T1000 (cell line): ENCODE measurements around the gene AKAP11.

Experiments used
- DNase-seq: peaks from one replicate; lab custom pipeline; 2025; ENCODE audit warnings: mixed read lengths; lab: John Stamatoyannopoulos, UW

The AKAP11 gene

GRCh38 chr13:42275098-42275471, 3.1 kb downstream of the AKAP11 start:
- DNase-seq: no peak

GRCh38 chr13:42275506-42275905, 3.6 kb downstream of the AKAP11 start:
- no peak for DNase-seq

GRCh38 chr13:42276683-42277082, 4.7 kb downstream of the AKAP11 start:
- DNase-seq: no peak

- DNase-seq: no peak
These were observed 5.8 kb downstream of the AKAP11 start for GRCh38 chr13:42277618-42278276.

GRCh38 chr13:42279080-42279479, 7.1 kb downstream of the AKAP11 start:
- no peak for DNase-seq

GRCh38 chr13:42279986-42280385, 8.0 kb downstream of the AKAP11 start:
- no peak for DNase-seq

- no peak for DNase-seq
These were observed 8.6 kb downstream of the AKAP11 start for GRCh38 chr13:42280537-42280936.

GRCh38 chr13:42283574-42283973, 11.6 kb downstream of the AKAP11 start:
- no peak for DNase-seq

GRCh38 chr13:42284068-42284467, 12.1 kb downstream of the AKAP11 start:
- no peak for DNase-seq

GRCh38 chr13:42298392-42298791, 26.4 kb downstream of the AKAP11 start:
- DNase-seq: no peak

- DNase-seq: no peak
These were observed 33.6 kb downstream of the AKAP11 start for GRCh38 chr13:42305503-42305902.

GRCh38 chr13:42307461-42307860, 35.5 kb downstream of the AKAP11 start:
- no peak for DNase-seq

GRCh38 chr13:42312817-42313431, 41.0 kb downstream of the AKAP11 start:
- DNase-seq: no peak

GRCh38 chr13:42318570-42318969, 46.6 kb downstream of the AKAP11 start:
- no peak for DNase-seq

- no peak for DNase-seq
These were observed 48.4 kb downstream of the AKAP11 start for GRCh38 chr13:42320375-42320787.

- no peak for DNase-seq
These were observed 50.9 kb downstream of the AKAP11 start for GRCh38 chr13:42322806-42323205.

- no peak for DNase-seq
These were observed 52.8 kb downstream of the AKAP11 start for GRCh38 chr13:42324704-42325103.

- no peak for DNase-seq
These were observed 55.8 kb downstream of the AKAP11 start for GRCh38 chr13:42327725-42328124.

GRCh38 chr13:42328672-42329071, 56.7 kb downstream of the AKAP11 start:
- no peak for DNase-seq

GRCh38 chr13:42329239-42329638, 57.3 kb downstream of the AKAP11 start:
- no peak for DNase-seq

GRCh38 chr13:42331009-42331408, 59.1 kb downstream of the AKAP11 start:
- no peak for DNase-seq

GRCh38 chr13:42333613-42334328, 61.8 kb downstream of the AKAP11 start:
- no peak for DNase-seq

GRCh38 chr13:42334329-42334706, 62.4 kb downstream of the AKAP11 start:
- no peak for DNase-seq
